ENCODE data around the gene NDUFA8.
A peak's percentile ranks its signal among the peaks of the same experiment; 100 is the strongest.

GRCh38 chr9:122099271-122099869 lies 60.2 kb downstream of the NDUFA8 start:
- peak; percentile 78 to 88 (median 84) for TF ChIP-seq CTCF (IDR thresholded peaks at IDR 0.05)
- no peak for TF ChIP-seq POLR2A (IDR thresholded peaks at IDR 0.05)
